GM18909 (cell line): ENCODE measurements around the gene METAP1.
A peak's percentile ranks its signal among the peaks of the same experiment; 100 is the strongest.
"Not testable (repeated sequence)": the region's sequence is repeated elsewhere in the genome, so short reads cannot be mapped to it uniquely, and the experiment has no call there.

Experiments
- ATAC-seq: cut with Tn5 transposase; IDR thresholded peaks from one replicate; pipeline ENCODE4 v1.9.1; 2021; ENCODE audit warnings: mild to moderate bottlenecking; ENCODE audit not compliant: unreplicated experiment, poor library complexity

Gene METAP1

GRCh38 chr4:99088481-99089365 is 93.2 kb downstream of the METAP1 start, which contains the start of gene ADH5:
Gene ADH5, minus strand, starts transcription at chr4:99088788. Its CDS starts 88 bp downstream, at chr4:99088700.
- peak; percentile 95 for ATAC-seq

GRCh38 chr4:99090481-99091215 is 95.1 kb downstream of the METAP1 start:
- ATAC-seq, result no peak

GRCh38 chr4:99091216-99091575 is 95.7 kb downstream of the METAP1 start:
- no peak for ATAC-seq

GRCh38 chr4:99091841-99092240 is 96.3 kb downstream of the METAP1 start:
- not testable (repeated sequence) for ATAC-seq

GRCh38 chr4:99099311-99099710 is 103.8 kb downstream of the METAP1 start:
- ATAC-seq, result no peak

- ATAC-seq, result not testable (repeated sequence)
Measured at GRCh38 chr4:99099814-99100213, 104.3 kb downstream of the METAP1 start.

- ATAC-seq, result no peak
Measured at GRCh38 chr4:99100876-99101275, 105.4 kb downstream of the METAP1 start.

GRCh38 chr4:99102634-99103033 is 107.1 kb downstream of the METAP1 start:
- ATAC-seq, result no peak

GRCh38 chr4:99103166-99103565 is 107.6 kb downstream of the METAP1 start:
- ATAC-seq, result no peak

GRCh38 chr4:99104153-99104552 is 108.6 kb downstream of the METAP1 start:
- ATAC-seq, result no peak

GRCh38 chr4:99109286-99109685 is 113.8 kb downstream of the METAP1 start:
- not testable (repeated sequence) for ATAC-seq
